Uterus (tissue), 2 donors: ENCODE data around the gene BIK.

ENCODE experiments used
- CTCF ChIP-seq, 4 experiments: fragments of 200-600 bp in 2 of 4; fragments of 450-650 bp in 2 of 4; sonication (generic) in 2 of 4; IDR thresholded peaks; one replicate each; pipeline ENCODE4 v1.5.1; 2016 to 2019; ENCODE audit warnings: antibody characterized with exemption in 4 of 4, mild to moderate bottlenecking in 2 of 4, moderate library complexity in 1 of 4
- POLR2A ChIP-seq, 2 donors: fragments of 450-650 bp; IDR thresholded peaks; one replicate each; pipeline ENCODE4 v1.6.1; 2016; ENCODE audit warnings: antibody characterized with exemption in 2 of 2, mild to moderate bottlenecking in 1 of 2, moderate library complexity in 1 of 2

- no peak for TF ChIP-seq CTCF (IDR thresholded peaks at IDR 0.05)
- TF ChIP-seq POLR2A (IDR thresholded peaks at IDR 0.05) = no peak
These were observed 6.4 kb downstream of the BIK start for GRCh38 chr22:43116932-43117331.
